HG02981 (cell line): ENCODE data around the gene GZMB.
"Not testable (repeated sequence)": the region's sequence is repeated elsewhere in the genome, so short reads cannot be mapped to it uniquely, and the experiment has no call there.

ENCODE experiments used
- ATAC-seq: cut with Tn5 transposase; IDR thresholded peaks from one replicate; pipeline ENCODE4 v1.9.1; 2021; ENCODE audit warnings: mild to moderate bottlenecking, moderate library complexity; ENCODE audit not compliant: unreplicated experiment

Gene GZMB

DNA sequence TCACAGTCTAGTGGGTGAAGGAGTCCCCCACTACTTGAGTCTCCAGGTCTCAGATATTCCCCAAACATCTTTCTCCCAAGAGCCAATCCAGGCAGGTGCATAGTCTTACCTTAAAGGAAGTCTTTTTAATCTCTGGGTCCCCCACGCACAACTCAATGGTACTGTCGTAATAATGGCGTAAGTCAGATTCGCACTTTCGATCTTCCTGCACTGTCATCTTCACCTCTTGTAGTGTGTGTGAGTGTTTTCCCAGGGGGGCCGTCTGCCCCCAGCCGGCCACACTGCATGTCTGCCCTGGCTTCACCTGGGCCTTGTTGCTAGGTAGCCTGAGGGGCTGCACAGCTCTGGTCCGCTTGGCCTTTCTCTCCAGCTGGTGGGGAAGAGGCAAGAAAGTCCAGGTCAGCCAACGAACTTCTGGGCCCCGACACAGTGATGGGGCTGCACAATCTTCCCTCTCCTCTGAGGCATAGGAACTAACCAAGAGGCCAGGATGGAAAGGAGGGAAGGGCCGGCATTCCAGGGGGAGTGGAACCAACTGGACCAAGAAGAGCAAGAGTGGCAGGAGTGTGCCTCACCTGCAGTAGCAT lies 2.1 kb downstream of the GZMB start:
- no peak for ATAC-seq

GRCh38 chr14:24630872-24631477 lies 3.0 kb downstream of the GZMB start:
- ATAC-seq = no peak

- no peak for ATAC-seq
These were observed 3.7 kb downstream of the GZMB start for GRCh38 chr14:24630087-24630871.

- ATAC-seq = no peak
These were observed 4.5 kb downstream of the GZMB start for GRCh38 chr14:24629521-24629920.

DNA sequence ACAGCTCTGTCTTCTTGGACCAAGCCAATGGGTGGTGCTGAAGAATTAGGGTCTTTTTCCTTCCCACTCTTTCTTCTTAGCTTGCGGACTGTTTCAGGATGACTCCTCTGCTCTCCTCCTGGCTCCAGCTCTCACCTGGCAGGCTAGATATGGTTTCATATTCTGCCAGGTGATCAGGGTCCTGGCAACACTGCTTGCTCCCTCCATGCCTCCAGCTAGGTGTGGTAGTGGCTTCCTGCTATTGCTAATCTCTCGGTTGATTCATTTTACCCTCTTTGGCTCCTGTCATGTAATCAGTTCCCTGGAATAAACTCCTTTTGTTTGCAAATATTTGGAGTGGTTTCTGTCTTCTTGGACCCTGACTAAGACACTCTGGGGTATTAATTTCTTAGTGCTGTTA lies 20.2 kb downstream of the GZMB start:
- no peak for ATAC-seq

DNA sequence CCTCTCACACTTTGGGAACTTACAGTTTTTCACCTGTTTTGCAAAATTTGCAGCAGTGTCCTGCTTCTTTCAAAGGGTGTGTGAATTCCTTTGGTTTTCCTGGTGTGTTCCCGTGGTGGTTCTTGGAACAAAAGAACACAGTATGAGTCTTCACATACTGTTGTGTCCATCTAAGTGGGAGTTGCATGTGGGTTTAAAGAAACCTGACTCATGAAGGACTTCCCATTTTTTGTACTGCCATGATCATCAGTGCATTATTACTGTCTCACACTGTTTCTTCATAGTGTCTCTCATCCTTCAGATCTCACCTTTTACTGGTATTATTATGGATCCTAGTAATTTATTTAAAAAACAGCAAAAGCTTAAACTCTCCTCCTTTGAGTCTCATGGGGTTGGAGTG lies 20.7 kb downstream of the GZMB start:
- no peak for ATAC-seq

GRCh38 chr14:24612196-24612595 lies 21.8 kb downstream of the GZMB start:
- no peak for ATAC-seq

DNA sequence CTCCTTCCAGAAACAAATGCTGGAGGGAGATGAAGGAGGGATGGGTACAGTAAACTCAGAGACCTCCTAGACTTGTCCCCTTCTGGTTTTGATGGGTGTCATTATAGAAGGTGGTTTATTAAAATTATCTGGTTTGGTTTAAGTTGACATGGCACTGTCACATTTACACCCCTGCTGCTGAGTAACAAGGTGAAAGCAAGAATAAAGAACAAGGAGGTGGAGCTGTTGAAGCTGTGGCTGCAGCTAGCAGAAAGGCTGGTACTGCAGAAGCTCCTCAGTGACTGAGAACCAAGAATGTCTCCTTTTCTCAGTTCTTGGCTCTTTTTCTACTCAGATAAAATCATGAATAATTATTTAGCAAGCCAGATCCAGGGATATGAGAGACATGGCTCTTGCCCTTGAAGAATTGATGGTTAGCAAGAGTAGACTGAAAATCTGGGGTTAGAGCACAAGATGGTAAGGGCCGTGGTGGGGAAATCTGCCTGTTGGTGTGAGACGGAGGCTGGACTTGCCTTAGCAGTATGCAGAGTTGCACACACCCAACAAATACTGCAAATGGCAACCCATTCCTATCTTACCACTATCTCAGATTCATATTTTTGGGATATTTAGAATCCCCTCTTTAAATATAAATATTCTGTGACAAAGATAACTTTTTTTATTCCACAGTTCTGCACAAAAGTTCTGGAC lies 24.2 kb downstream of the GZMB start, which contains the start of gene GZMH:
Gene GZMH, minus strand, starts transcription at position 31 of the 690 bp plus-strand sequence. CDS start 72 bp downstream, outside the sequence.
- ATAC-seq = no peak

GRCh38 chr14:24607635-24608514 lies 26.1 kb downstream of the GZMB start:
- no peak for ATAC-seq

DNA sequence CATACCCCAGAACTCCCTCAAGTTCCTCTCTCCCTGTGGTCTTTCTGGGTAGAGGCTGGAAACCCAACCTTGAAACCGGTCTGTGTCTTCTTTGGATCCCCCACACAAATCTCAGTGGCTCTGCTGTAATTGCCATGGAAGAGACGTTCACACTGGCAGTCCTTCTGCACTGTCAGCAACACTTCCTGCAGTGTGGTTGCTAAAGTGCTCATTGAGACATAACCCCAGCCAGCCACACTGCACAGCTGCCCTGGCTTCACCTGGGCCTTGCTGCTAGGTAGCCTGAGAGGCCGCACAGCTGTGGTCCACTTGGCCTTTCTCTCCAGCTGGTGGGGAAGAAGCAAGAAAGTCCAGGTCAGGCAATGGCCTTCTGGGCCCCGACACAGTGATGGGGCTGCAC lies 26.9 kb downstream of the GZMB start:
- ATAC-seq = no peak

DNA sequence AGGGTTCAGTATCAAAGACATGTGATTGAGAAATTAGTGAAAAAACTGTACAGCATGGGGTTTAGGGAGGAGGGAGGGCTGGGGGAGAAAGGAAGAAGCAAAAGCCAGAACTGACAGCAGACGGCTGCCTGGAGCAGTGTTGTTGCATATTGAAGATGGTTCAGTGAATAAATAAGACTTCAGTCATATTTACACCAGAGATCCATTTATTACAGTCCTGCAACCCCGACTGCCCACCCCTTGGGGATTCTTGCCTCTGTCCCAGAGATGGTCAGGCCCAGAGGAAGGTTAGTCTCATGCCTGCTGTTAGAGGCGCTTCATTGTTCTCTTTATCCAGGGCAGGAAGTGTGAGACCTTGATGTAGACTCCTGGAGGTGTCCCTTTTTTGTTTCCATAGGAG lies 27.7 kb downstream of the GZMB start:
- ATAC-seq = no peak

- ATAC-seq = peak; percentile 91
These were observed 28.4 kb downstream of the GZMB start for GRCh38 chr14:24605435-24606190.

GRCh38 chr14:24597403-24597802 lies 36.6 kb downstream of the GZMB start:
- ATAC-seq = no peak

- no peak for ATAC-seq
These were observed 38.7 kb downstream of the GZMB start for GRCh38 chr14:24595073-24595808.

DNA sequence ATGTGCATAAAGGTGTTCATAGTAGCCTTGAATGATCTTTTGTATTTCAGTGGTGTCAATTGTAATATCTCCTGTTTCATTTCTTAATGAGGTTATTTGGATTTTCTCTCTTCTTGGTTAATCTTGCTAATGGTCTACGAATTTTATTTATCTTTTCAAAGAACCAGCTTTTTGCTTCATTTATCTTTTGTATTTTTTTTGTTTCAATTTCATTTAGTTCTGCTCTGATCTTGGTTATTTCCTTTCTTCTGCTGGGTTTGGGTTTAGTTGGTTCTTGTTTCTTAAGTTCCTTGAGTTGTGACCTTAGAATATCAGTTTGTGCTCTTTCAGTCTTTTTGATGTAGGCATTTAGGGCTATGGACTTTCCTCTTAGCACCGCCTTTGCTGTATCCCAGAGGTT lies 43.0 kb downstream of the GZMB start:
- not testable (repeated sequence) for ATAC-seq

DNA sequence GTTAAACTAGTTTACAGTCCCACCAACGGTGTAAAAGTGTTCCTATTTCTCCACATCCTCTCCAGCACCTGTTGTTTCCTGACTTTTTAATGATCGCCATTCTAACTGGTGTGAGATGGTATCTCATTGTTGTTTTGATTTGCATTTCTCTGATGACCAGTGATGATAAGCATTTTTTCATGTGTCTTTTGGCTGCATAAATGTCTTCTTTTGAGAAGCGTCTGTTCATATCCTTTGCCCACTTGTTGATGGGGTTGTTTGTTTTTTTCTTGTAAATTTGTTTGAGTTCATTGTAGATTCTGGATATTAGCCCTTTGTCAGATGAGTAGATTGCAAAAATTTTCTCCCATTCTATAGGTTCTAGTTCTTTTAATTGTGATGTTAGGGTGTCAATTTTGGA lies 49.6 kb downstream of the GZMB start:
- ATAC-seq = not testable (repeated sequence)
